ENCODE measurements around the gene SLC38A7.
"Not testable (repeated sequence)": the region's sequence is repeated elsewhere in the genome, so short reads cannot be mapped to it uniquely, and the experiment has no call there.

SLC38A7 gene, protein sequence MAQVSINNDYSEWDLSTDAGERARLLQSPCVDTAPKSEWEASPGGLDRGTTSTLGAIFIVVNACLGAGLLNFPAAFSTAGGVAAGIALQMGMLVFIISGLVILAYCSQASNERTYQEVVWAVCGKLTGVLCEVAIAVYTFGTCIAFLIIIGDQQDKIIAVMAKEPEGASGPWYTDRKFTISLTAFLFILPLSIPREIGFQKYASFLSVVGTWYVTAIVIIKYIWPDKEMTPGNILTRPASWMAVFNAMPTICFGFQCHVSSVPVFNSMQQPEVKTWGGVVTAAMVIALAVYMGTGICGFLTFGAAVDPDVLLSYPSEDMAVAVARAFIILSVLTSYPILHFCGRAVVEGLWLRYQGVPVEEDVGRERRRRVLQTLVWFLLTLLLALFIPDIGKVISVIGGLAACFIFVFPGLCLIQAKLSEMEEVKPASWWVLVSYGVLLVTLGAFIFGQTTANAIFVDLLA

GRCh38 chr16:58684354-58685083 is at the start of gene SLC38A7:
SLC38A7 (minus strand) TSS chr16:58684770; CDS start chr16:58680126, 4,644 bp downstream.
- DNase-seq (ENCODE audit: low read depth in 2 of 2, low spot score in 1 of 2): peak; percentile 41 to 56

DNA sequence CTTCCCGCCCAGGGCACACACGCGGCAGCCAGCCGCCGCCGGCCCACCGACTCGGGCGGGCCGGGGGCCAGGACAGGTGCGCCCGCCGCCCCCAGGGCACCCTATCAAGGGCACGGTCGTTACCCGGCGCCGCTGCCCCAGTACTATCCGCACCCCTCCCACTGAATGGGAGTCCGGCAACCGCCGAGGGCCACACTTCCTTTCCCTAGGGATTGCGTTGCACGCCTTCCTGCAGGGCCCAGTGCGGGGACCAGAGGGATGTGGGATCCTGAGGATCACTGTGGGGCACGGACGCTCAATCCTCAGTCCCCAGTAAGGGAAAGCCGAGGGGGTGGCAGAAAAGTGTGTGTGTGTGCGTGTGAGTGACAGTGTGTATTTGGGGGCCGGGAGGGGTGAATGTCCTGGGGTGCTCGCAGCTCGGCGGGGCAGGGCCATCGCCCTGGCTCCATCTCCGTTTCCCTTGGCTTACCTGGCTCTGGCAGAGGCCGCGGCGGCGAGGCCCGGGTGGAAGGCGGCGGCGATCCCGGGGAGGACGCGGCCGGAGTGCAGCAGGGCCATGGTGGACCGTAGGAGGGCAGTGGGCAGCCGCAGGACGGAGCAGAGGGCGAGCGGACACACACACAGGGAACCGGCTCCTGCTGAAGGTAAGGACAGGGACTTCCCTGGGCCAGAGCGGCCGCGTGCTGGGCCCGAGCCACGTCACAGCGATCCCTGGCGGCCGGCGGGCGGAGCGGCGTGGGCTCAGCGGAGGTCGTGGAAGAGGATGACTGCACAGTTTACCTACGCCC is 49.3 kb upstream of the SLC38A7 start, which contains the start of gene GOT2:
Gene GOT2, minus strand, starts transcription at position 646 of the 788 bp plus-strand sequence. Its CDS starts 88 bp downstream, at position 558.
- peak; percentile 48 to 58 for DNase-seq (ENCODE audit: low read depth in 2 of 2, low spot score in 1 of 2)

DNA sequence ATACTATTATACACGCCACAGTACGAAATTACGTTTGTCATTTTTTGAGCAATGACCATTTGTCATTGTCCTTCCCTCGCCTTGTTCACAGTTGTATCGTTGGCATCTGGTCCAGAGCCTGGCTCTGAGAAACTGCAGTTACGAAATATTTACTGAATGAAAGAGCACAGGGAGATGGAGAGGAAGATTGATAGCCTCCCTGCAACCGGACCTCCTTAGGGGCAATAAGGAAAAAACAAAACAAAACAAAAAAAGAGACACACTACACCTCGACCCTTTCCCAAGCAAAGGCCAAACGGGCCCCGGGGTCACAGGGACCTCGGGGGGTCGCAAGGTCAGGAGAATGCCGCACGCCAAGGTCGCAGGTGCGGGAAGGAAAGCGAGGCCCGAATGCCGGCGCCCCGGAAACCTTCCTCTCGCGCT is 48.7 kb upstream of the SLC38A7 start:
- no peak for DNase-seq (ENCODE audit: low read depth in 2 of 2, low spot score in 1 of 2)

- DNase-seq (ENCODE audit: low read depth in 2 of 2, low spot score in 1 of 2): no peak
Observed at GRCh38 chr16:58732545-58733247, 48.1 kb upstream of the SLC38A7 start.

- no peak for DNase-seq (ENCODE audit: low read depth in 2 of 2, low spot score in 1 of 2)
Observed at GRCh38 chr16:58730724-58731370, 46.3 kb upstream of the SLC38A7 start.

DNA sequence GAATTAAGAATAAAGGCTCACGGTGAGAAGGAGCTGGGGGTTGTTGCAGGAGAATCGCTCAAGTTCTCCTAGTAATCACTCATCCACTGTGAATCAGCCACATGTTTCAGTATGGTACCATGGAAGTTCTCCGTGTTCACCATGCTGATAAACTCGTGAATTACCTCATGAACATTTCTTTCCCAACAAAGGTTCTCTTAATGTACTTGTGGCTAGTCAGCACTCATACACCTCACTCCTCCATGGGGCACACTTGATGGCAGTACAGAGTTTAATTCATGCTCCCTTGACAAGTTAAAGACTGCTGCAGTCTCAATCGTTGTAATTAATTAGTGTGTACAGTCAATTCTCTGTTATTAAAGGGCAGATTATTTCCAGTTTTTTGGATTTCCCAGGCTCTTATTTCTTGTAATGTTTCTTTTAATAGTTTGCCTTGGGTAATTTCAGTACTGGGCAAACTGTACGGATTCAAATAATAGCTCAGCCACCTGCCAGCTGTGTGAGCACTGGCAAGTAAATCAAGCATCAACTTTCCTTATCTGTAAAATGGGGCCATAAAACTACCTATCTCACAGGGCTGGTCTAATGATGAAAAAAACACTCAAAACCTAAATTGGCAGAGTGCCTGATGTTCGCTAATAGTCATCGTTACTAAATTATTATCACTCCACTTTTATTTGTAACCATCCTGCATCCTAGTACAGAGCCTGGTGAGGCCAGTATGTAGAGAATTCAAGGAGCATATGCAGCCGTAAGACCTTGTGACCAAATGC is 43.4 kb upstream of the SLC38A7 start:
- DNase-seq (ENCODE audit: low read depth in 2 of 2, low spot score in 1 of 2): no peak

GRCh38 chr16:58727028-58727781 is 42.6 kb upstream of the SLC38A7 start:
- no peak for DNase-seq (ENCODE audit: low read depth in 2 of 2, low spot score in 1 of 2)

GRCh38 chr16:58723109-58723508 is 38.5 kb upstream of the SLC38A7 start:
- no peak for DNase-seq (ENCODE audit: low read depth in 2 of 2, low spot score in 1 of 2)

GRCh38 chr16:58717994-58718393 is 33.4 kb upstream of the SLC38A7 start:
- DNase-seq (ENCODE audit: low read depth in 2 of 2, low spot score in 1 of 2): no peak

- DNase-seq (ENCODE audit: low read depth in 2 of 2, low spot score in 1 of 2): no peak
Observed at GRCh38 chr16:58716468-58716867, 31.9 kb upstream of the SLC38A7 start.

GRCh38 chr16:58713742-58714141 is 29.2 kb upstream of the SLC38A7 start:
- no peak for DNase-seq (ENCODE audit: low read depth in 2 of 2, low spot score in 1 of 2)

GRCh38 chr16:58709333-58709732 is 24.8 kb upstream of the SLC38A7 start:
- DNase-seq (ENCODE audit: low read depth in 2 of 2, low spot score in 1 of 2): no peak

DNA sequence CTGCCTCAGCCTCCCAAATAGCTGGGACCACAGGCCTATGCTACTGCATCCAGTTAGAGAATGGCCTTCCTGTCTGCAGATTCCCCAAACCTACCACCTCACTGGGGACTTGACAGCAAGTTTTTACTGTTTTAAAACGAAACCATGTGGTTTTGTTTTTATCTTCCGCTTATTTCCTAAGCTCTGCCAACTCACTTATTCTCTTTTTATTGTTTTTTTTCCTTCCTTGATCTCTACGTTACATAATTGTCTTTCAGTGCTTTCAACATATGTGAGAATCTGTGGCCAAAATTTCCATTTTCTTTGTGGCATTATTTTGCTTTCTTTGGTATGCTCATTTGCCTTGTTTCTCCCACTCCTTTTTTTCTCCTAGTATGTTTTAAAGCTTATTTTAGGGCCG is 14.6 kb upstream of the SLC38A7 start:
- no peak for DNase-seq (ENCODE audit: low read depth in 2 of 2, low spot score in 1 of 2)

GRCh38 chr16:58695368-58695767 is 10.8 kb upstream of the SLC38A7 start:
- DNase-seq (ENCODE audit: low read depth in 2 of 2, low spot score in 1 of 2): no peak

DNA sequence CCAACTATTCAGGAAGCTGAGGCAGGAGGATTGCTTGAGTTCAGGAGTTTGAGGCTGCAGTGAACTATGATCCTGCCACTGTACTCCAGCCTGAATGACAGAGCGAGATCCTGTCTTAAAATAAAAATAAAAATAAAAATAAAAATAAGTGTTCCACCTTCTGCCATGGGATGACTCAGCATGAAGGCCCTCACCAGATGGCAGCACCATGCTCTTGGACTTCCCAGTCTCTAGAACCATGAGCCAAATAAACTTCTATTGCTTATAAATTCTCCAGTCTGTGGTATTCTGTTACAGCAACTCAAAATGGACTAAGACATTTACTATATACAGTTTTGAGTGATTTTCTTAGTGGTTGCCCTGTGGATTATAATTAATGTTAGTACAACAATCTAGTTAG is 7.9 kb upstream of the SLC38A7 start:
- DNase-seq (ENCODE audit: low read depth in 2 of 2, low spot score in 1 of 2): no peak

DNA sequence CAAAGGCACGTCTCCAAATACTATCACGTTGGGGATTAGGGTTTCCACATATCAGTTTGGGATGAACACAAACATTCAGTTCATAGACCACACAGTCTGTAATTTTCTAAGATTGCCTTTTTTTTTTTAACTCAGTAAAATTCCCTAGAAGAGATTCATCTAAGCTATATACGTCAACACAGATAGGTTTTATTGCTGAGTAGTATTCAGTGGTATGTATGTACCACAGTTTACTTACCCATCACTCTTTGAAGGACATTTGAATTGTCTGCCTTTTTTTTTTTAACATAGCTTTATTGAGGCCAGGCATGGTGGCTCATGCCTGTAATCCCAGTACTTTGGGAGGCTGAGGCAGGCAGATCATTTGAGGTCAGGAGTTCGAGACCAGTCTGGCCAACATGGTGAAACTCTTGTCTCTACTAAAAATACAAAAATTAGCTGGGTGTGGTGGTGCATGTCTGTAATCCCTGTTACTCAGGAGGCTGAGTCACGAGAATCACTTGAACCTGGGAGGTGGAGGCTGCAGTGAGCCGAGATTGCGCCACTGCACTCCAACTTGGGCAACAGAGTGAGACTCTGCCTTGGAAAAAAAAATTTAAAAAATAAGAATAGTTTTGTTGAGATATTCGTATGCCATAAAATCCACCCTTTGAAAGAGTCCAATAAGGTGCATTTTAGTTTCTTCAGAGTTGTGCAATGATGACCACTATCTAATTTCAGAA is 2.6 kb upstream of the SLC38A7 start:
- not testable (repeated sequence) for DNase-seq (ENCODE audit: low read depth in 2 of 2, low spot score in 1 of 2)

- no peak for DNase-seq (ENCODE audit: low read depth in 2 of 2, low spot score in 1 of 2)
Observed at GRCh38 chr16:58685084-58685449, 497 bp upstream of the SLC38A7 start.

DNA sequence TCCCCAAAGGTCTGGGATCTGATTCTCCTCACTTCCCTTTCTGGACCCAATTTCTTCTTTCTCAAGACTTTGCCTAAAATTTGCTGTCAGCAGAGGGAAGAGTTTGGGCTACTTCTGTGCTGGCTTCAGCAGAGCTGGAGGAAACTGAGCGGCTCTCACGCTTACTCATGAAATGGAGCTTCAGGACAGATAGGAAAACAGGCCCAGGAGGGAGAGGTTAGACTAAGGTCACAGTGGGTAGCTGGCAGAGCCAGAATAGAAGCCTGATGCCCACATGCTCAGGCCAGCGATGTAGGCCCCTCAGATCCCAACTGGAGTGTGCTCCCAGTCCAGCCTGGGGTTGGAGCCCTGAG is 593 bp downstream of the SLC38A7 start:
- DNase-seq (ENCODE audit: low read depth in 2 of 2, low spot score in 1 of 2): no peak

All from stimulated activated CD8-positive, alpha-beta memory T cell treated with anti-CD3 and anti-CD28 coated beads, Interleukin-4, amount 100 ng/mL, for 4 hours (primary cell).